ENCODE data around the gene PLAAT2.
A peak's percentile ranks its signal among the peaks of the same experiment; 100 is the strongest.
"Not testable (repeated sequence)": the region's sequence is repeated elsewhere in the genome, so short reads cannot be mapped to it uniquely, and the experiment has no call there.

Gene PLAAT2

DNA sequence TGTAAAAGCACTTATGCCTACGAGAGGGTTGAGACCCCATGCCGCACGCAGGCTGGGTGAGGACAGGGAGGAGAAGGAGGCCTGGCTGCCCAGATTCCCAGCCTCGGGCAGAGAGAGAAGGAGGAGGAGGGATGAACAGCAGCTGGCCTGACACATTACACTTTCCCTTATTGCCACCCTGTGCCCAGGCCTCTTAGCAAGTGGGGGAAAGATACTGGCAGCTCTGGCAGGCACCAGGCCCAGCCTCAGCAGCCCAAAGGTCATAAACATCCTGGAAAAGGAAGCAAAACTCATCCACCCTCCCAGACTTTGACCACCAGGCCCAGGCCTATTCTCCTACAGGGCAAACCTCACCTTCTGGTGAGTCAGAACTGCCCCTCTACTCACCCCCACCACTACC is 46.4 kb upstream of the PLAAT2 start:
- Histone ChIP-seq H3K4me3 (no peak overlapping the region), H3K27ac (peak overlapping the region; percentile 36 to 50), H3K9me3 (no peaks in the 10 kb centered on the region), H3K27me3 (no peaks in the 10 kb centered on the region), H3K36me3 (peaks cover 0 to 4% (median 0%) of the 10 kb centered on the region in 3 donors), H3K4me1 (peaks cover 0 to 50% (median 35%) of the 10 kb centered on the region in 4 donors)
- TF ChIP-seq CTCF (IDR thresholded peaks at IDR 0.05) = no peak
- peak in 1 of 2 donors; percentile 62 for DNase-seq
- intact Hi-C loops (cut with DNase I; ENCODE audit: low total_unique reads) = loop anchor here (5.0 kb wide), 1 partner anchor 72 kb away; the partner anchor contains the start of gene PLAAT4

DNA sequence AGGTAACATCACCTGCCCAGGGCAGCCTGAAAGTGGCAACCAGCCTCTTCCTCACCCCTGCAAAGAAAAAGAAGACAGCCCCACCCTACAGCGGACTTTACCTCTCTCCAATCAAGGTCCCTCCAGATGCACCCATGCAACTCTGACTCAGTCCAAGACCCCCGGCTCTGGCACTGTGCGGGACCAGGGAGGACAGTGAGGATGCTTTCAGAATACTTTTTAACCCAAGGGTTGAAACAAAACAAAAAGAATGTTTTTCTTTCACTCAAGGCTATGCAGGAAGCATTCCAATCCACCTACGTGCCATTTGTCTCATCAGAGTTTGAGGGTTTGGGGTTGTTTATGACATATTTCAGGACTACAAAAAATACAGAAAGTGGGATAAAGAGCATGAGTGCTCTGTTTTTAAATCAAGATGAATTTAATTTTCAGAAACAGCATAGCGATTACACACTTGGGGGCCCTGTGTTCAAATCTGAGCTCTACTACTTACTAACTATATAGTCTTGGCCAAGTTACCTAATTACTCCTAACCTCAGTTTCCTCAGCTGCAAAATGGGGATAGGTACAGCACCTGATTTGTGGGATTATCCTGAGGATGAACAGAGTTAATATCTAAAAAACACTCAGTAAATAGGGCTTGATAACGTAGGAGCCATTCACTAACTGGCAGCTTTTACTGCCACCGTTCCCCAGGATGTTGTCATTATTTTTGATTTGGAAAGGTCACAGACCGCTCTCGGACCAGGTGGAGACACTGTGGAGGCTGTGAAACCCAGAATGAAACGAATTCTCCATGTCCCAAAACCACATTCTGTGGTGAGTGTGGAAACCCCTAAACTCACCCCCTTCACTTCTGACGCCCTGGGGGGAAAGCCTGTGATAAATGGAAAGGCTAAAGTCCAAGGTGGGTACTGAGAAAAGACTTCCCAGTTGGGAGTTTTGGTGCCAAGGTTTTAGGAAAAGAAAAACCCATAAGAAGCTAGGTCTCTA is 45.5 kb upstream of the PLAAT2 start:
- no peaks in the 10 kb centered on the region for H3K9me3 ChIP-seq
- no peak for TF ChIP-seq CTCF (IDR thresholded peaks at IDR 0.05)
- H3K4me1 ChIP-seq = peaks cover 0 to 54% (median 37%) of the 10 kb centered on the region in 4 donors
- no peaks in the 10 kb centered on the region for H3K27me3 ChIP-seq
- H3K4me3 ChIP-seq = no peak overlapping the region
- peak in 1 of 2 donors; percentile 52 for DNase-seq
- peak overlapping the region; percentile 36 to 50 for H3K27ac ChIP-seq
- H3K36me3 ChIP-seq = peaks cover 0 to 4% (median 0%) of the 10 kb centered on the region in 3 donors
- intact Hi-C loops (cut with DNase I; ENCODE audit: low total_unique reads) = loop anchor here (5.0 kb wide), 1 partner anchor 71 kb away; the partner anchor contains the start of gene PLAAT4

GRCh38 chr11:63603180-63603518 is 40.0 kb upstream of the PLAAT2 start:
- Histone ChIP-seq H3K27me3 (no peaks in the 10 kb centered on the region), H3K9me3 (no peaks in the 10 kb centered on the region), H3K36me3 (peaks cover 0 to 12% (median 0%) of the 10 kb centered on the region in 3 donors), H3K4me3 (no peak overlapping the region), H3K4me1 (peaks cover 0 to 28% (median 19%) of the 10 kb centered on the region in 4 donors), H3K27ac (peak overlapping the region; percentile 54 to 61)
- intact Hi-C loops (cut with DNase I; ENCODE audit: low total_unique reads) = no loop called here
- DNase-seq = no peak
- TF ChIP-seq CTCF (IDR thresholded peaks at IDR 0.05) = no peak

DNA sequence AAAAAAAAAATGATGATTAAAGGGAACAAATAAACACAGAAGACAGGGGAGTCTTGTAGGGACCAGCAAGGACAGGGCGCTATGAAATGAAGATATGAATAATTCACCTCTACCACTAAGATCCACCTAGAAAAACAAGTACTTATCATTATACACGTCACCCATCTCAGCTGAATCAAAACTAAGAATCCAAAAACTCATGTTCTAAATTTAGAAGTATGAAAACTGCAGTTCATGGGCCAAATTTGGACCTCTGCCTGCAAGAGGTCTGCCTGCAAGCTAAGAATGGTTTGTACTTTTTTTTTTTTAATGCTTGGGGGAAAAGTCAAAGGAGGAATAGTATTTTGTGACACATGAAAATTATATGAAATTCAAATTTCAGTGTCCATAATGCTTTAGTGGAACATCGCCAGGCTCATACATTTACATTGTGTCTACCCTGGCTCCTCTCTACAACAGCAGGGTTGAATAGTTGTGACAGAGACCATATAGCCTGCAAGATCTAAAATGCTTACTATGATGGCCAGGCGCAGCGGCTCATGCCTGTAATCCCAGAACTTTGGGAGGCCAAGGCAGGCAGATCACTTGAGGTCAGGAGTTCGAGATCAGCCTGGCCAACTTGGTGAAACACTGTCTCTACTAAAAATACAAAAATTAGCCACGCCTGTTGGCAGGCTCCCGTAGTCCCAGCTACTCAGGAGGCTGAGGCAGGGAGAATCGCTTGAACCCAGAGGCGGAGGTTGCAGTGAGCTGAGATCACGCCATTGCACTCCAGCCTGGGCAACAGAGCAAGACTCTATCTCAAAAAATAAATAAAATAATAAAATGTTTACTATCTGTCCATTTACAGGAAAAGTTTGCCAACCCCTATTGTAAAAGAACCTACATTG is 39.4 kb upstream of the PLAAT2 start:
- DNase-seq = peak in 1 of 2 donors; percentile 46
- intact Hi-C loops (cut with DNase I; ENCODE audit: low total_unique reads); H3K27me3 ChIP-seq; H3K4me3 ChIP-seq; H3K9me3 ChIP-seq: not testable (repeated sequence)
- Histone ChIP-seq H3K4me1 (peaks cover 0 to 26% (median 18%) of the 10 kb centered on the region in 4 donors), H3K27ac (peak overlapping the region; percentile 54 to 61), H3K36me3 (peaks cover 3 to 18% (median 4%) of the 10 kb centered on the region in 3 donors)

DNA sequence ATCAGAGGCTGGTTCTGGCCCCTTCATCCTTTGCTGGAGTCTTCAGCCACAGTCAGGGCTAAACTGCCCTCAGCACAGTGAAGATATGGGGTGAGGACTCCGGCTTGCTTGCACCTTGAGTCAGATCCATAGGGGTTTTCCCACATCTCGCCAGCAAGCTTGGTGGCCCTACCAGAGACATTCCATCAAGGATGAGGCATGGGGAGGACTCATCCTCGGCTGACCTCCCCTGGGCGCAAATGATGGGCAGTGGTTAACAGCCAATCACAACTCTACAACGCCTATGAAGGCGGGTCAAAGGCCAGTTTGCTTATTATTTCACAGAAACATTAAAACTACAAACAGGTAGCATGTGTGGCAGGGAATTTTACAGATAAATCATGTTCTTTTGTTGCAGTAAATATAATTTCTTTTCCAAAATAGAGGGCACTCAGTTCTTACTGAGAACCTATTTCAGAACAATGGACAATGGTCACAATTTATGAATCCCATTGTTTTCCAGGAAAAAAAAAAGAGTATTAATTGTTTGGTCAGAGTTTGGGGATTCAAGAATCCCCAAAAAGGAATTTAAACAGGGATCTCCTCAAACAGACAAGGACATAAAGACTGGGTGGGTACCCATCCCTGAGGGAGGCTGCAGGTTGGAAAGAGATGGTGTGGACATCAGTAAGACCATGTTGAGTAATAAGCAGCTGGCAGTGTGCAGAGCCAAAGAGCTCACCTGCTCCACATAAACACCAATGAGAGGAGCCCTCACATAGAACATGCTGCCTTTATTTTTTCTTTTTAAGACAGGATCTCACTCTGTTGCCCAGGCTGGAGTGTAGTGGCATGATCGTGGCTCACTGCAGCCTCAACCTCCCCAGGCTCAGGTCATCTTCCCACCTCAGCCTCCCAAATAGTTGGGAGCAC is 36.3 kb upstream of the PLAAT2 start:
- Histone ChIP-seq H3K27me3 (no peaks in the 10 kb centered on the region), H3K4me1 (peaks cover 0 to 26% (median 18%) of the 10 kb centered on the region in 4 donors), H3K9me3 (no peaks in the 10 kb centered on the region), H3K4me3 (no peak overlapping the region), H3K36me3 (peaks cover 4 to 45% (median 23%) of the 10 kb centered on the region in 3 donors), H3K27ac (no peak overlapping the region)
- DNase-seq = no peak
- intact Hi-C loops (cut with DNase I; ENCODE audit: low total_unique reads) = no loop called here
- TF ChIP-seq CTCF (IDR thresholded peaks at IDR 0.05) = no peak

Measured in tibial artery (tissue), 4 donors.